ENCODE data around the gene C11orf16.

C11orf16 gene

GRCh38 chr11:8932564-8933180 is at the start of gene C11orf16:
C11orf16 (minus strand) TSS chr11:8932947; CDS start chr11:8932308, 639 bp downstream.
- no peak for TF ChIP-seq CTCF (IDR thresholded peaks at IDR 0.05)

GRCh38 chr11:8980485-8980884 is 47.7 kb upstream of the C11orf16 start:
- TF ChIP-seq CTCF (IDR thresholded peaks at IDR 0.05): no peak

GRCh38 chr11:8973121-8973520 is 40.4 kb upstream of the C11orf16 start:
- no peak for TF ChIP-seq CTCF (IDR thresholded peaks at IDR 0.05)

GRCh38 chr11:8971924-8972316 is 39.2 kb upstream of the C11orf16 start:
- no peak for TF ChIP-seq CTCF (IDR thresholded peaks at IDR 0.05)

GRCh38 chr11:8971196-8971923 is 38.6 kb upstream of the C11orf16 start:
- TF ChIP-seq CTCF (IDR thresholded peaks at IDR 0.05): no peak

GRCh38 chr11:8967184-8967583 is 34.4 kb upstream of the C11orf16 start:
- TF ChIP-seq CTCF (IDR thresholded peaks at IDR 0.05): no peak

GRCh38 chr11:8964324-8965320 is 31.9 kb upstream of the C11orf16 start, which contains the start of gene TMEM9B:
TMEM9B (minus strand) TSS chr11:8964442; CDS start chr11:8964313, 129 bp downstream.
- no peak for TF ChIP-seq CTCF (IDR thresholded peaks at IDR 0.05)

Data from LNCAP (cell line).